Measurements from ENCODE around the gene MC3R.

DNA sequence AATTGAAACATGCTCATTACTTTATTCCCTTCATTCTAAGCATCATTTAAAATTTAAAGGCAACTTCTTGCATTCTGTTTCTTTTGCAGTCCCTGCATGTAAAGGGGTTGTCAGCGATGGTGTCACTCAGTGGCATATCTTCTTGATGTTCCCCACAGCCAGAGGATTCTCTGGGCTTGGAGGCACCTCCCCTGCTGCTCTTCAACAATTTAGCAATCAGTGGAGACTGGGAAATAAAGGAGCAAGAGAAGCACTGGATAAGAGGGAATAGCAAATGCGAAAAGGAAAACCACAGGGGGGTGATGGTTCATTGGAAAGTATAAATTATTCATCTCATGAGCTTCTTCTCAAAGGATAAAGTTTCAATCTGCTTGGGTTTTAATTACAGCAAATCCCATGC is 30.7 kb upstream of the MC3R start:
- TF ChIP-seq, protein P1, sequence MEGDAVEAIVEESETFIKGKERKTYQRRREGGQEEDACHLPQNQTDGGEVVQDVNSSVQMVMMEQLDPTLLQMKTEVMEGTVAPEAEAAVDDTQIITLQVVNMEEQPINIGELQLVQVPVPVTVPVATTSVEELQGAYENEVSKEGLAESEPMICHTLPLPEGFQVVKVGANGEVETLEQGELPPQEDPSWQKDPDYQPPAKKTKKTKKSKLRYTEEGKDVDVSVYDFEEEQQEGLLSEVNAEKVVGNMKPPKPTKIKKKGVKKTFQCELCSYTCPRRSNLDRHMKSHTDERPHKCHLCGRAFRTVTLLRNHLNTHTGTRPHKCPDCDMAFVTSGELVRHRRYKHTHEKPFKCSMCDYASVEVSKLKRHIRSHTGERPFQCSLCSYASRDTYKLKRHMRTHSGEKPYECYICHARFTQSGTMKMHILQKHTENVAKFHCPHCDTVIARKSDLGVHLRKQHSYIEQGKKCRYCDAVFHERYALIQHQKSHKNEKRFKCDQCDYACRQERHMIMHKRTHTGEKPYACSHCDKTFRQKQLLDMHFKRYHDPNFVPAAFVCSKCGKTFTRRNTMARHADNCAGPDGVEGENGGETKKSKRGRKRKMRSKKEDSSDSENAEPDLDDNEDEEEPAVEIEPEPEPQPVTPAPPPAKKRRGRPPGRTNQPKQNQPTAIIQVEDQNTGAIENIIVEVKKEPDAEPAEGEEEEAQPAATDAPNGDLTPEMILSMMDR (IDR thresholded peaks at IDR 0.05; ENCODE audit: low read depth, low read length) = no peak
- no peak for TF ChIP-seq POLR2A (IDR thresholded peaks at IDR 0.05; ENCODE audit: extremely low read depth, insufficient read length)
